HepG2 (cell line): ENCODE data around the gene PRRC2A. TPM values are rescaled to one million over a fixed set of nuclear protein-coding genes. Genes with fewer than 3 reads are reported as not detected.

Source experiments
- ATF1 ChIP-seq: IDR thresholded peaks from 2 replicates; pipeline ENCODE4 v1.6.1; 2016; ENCODE audit warnings: mild to moderate bottlenecking, control low read depth
- DDIT3 ChIP-seq: sonication (generic); formaldehyde crosslinking; IDR thresholded peaks from 2 replicates; pipeline ENCODE4 v1.4.0; 2020; ENCODE audit warnings: mild to moderate bottlenecking, missing genetic modification reagents
- FOXJ3 ChIP-seq: sonication (generic); formaldehyde crosslinking; IDR thresholded peaks from 2 replicates; pipeline ENCODE4 v1.4.0; 2020; ENCODE audit warnings: missing genetic modification reagents, mild to moderate bottlenecking, borderline replicate concordance
- HES4 ChIP-seq: sonication (generic); formaldehyde crosslinking; IDR thresholded peaks from 2 replicates; pipeline ENCODE4 v1.9.0; 2021; ENCODE audit warnings: mild to moderate bottlenecking, missing genetic modification reagents, borderline replicate concordance
- HINFP ChIP-seq: sonication (generic); formaldehyde crosslinking; IDR thresholded peaks from 2 replicates; pipeline ENCODE4 v1.4.0; 2020; ENCODE audit warnings: low read depth, mild to moderate bottlenecking, missing genetic modification reagents
- KAT2B ChIP-seq: fragments of 150-350 bp; IDR thresholded peaks from 2 replicates; pipeline ENCODE4 v1.6.1; 2014; ENCODE audit warnings: low read depth, low read length, borderline replicate concordance
- PITX1 ChIP-seq: sonication (generic); formaldehyde crosslinking; IDR thresholded peaks from 2 replicates; pipeline ENCODE4 v1.5.1; 2020; ENCODE audit warnings: mild to moderate bottlenecking, missing genetic modification reagents
- RBM22 ChIP-seq: fragments of 200-400 bp; formaldehyde crosslinking; optimal IDR thresholded peaks from 2 replicates; pipeline ENCODE3; 2017; ENCODE audit warnings: mild to moderate bottlenecking, low read length, moderate library complexity
- RNF2 ChIP-seq: fragments of 450-650 bp; conservative IDR thresholded peaks from 2 replicates; pipeline ENCODE4 v1.6.1; 2016; ENCODE audit warnings: low read depth
- SP5 ChIP-seq: IDR thresholded peaks from 2 replicates; pipeline ENCODE4 v1.6.1; 2016; ENCODE audit warnings: low read depth, borderline replicate concordance
- YEATS2 ChIP-seq: sonication (generic); formaldehyde crosslinking; IDR thresholded peaks from 2 replicates; pipeline ENCODE4 v1.4.0; 2020; ENCODE audit warnings: missing genetic modification reagents, borderline replicate concordance
- ZBTB14 ChIP-seq: sonication (generic); formaldehyde crosslinking; IDR thresholded peaks from 2 replicates; pipeline ENCODE4 v1.4.0; 2020; ENCODE audit warnings: missing genetic modification reagents
- ZNF101 ChIP-seq: sonication (generic); formaldehyde crosslinking; IDR thresholded peaks from 2 replicates; pipeline ENCODE4 v1.4.0; 2020; ENCODE audit warnings: mild to moderate bottlenecking, low read depth, missing genetic modification reagents, borderline replicate concordance
- ZNF224 ChIP-seq: sonication (generic); formaldehyde crosslinking; IDR thresholded peaks from 2 replicates; pipeline ENCODE4 v1.5.0; 2020; ENCODE audit warnings: mild to moderate bottlenecking, missing genetic modification reagents
- polyA plus RNA-seq, 8 experiments: library from polyadenylated mRNA; depleted of rRNA in 3 of 8; stranded (reverse) in 7 of 8; unstranded in 1 of 8; fragments of >200 nt; fragmentation: Illumina TruSeq in 4 of 8; extraction: Trizol in 4 of 8; gene quantifications; 2 replicates each; pipeline versions ENCODE4 v1.2.1 to v1.2.3, GENCODE V29; 2011 to 2016; ENCODE audit warnings: low read depth in 4 of 8, missing spikeins in 1 of 8, mixed read lengths in 1 of 8; ENCODE audit not compliant: insufficient read depth in 1 of 8
- total RNA-seq, 5 experiments: library from RNA; depleted of rRNA; stranded (reverse); fragments of >200 nt; fragmentation: Illumina TruSeq; extraction: Trizol; gene quantifications; 2 replicates each; pipeline ENCODE4 v1.2.3, GENCODE V29; 2016; ENCODE audit warnings: low read depth in 1 of 5
- TF ChIP-seq, protein P1 (sequence below), 2 experiments: fragments of 450-650 bp in 1 of 2; sonication (generic) in 1 of 2; formaldehyde crosslinking; IDR thresholded peaks; 2 replicates each; pipeline versions ENCODE4 v1.5.0 to v1.8.0; 2020 to 2022; ENCODE audit warnings: mild to moderate bottlenecking in 1 of 2, missing genetic modification reagents in 1 of 2
- TF ChIP-seq, protein P2 (sequence below): IDR thresholded peaks from 2 replicates; pipeline ENCODE4 v1.6.1; 2016
- TF ChIP-seq, protein P3 (sequence below): sonication (generic); formaldehyde crosslinking; IDR thresholded peaks from 2 replicates; pipeline ENCODE4 v1.8.1; 2022; ENCODE audit warnings: mild to moderate bottlenecking, missing genetic modification reagents
- TF ChIP-seq, protein P4 (sequence below): sonication (generic); formaldehyde crosslinking; IDR thresholded peaks from 2 replicates; pipeline ENCODE4 v1.4.0; 2020; ENCODE audit warnings: missing genetic modification reagents

Gene PRRC2A
- total and polyA plus RNA-seq, 2 of the 13 experiments (the other 11 are each of a cell fraction or from before 2014, with no cell fraction given), result 38.9 to 47.4 TPM

DNA sequence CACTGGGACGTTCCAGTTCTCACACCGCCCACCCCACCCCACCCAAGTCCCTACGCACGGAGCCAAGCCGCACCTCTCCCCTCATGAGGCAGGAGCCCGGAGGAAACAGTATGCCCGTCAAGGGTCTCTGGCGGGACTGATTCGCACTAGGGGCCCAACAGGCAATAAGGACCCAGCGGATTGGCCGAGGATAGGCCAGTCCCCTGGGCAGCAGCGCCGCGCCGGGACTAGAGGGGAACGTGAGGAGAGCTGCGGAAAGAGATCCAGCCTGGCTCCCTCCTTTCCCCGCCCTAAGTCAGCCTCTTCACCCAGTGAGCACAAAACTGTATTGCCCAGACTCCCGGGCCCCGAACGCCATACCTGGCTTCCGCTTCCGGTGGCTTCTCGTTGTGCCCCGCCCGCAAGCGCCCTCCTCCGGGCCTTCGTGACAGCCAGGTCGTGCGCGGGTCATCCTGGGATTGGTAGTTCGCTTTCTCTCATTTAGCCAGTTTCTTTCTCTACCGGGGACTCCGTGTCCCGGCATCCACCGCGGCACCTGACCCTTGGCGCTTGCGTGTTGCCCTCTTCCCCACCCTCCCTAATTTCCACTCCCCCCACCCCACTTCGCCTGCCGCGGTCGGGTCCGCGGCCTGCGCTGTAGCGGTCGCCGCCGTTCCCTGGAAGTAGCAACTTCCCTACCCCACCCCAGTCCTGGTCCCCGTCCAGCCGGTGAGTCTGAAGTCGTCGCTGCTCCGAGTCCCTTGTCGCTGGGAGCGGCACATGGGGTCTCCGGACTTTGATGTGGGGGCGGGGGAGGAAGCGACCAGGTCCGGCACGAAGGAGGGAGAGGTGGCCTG, 45.2 kb downstream of the PRRC2A start, which contains the start of gene CSNK2B (continued):
- no peak for TF ChIP-seq DDIT3 (CRISPR knock-in tag)
- no peak for TF ChIP-seq KAT2B
- peak; percentile 56; the same call in 1 of the 2 replicates for TF ChIP-seq YEATS2 (CRISPR knock-in tag)
- TF ChIP-seq, protein P1, sequence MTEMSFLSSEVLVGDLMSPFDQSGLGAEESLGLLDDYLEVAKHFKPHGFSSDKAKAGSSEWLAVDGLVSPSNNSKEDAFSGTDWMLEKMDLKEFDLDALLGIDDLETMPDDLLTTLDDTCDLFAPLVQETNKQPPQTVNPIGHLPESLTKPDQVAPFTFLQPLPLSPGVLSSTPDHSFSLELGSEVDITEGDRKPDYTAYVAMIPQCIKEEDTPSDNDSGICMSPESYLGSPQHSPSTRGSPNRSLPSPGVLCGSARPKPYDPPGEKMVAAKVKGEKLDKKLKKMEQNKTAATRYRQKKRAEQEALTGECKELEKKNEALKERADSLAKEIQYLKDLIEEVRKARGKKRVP (CRISPR knock-in tag; IDR thresholded peaks at IDR 0.05), result 0 out of 4 replicates have a peak, but pooled peaks of 1 of the 2 experiments have one; percentile 61
- TF ChIP-seq, protein P2, sequence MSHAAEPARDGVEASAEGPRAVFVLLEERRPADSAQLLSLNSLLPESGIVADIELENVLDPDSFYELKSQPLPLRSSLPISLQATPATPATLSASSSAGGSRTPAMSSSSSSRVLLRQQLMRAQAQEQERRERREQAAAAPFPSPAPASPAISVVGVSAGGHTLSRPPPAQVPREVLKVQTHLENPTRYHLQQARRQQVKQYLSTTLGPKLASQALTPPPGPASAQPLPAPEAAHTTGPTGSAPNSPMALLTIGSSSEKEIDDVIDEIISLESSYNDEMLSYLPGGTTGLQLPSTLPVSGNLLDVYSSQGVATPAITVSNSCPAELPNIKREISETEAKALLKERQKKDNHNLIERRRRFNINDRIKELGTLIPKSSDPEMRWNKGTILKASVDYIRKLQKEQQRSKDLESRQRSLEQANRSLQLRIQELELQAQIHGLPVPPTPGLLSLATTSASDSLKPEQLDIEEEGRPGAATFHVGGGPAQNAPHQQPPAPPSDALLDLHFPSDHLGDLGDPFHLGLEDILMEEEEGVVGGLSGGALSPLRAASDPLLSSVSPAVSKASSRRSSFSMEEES (CRISPR knock-in tag), result peak; percentile 22
- peak; percentile 68 for TF ChIP-seq SP5 (CRISPR knock-in tag)
- peak; percentile 66; the same call in 1 of the 2 replicates for TF ChIP-seq FOXJ3 (CRISPR knock-in tag)
- peak; percentile 90 for TF ChIP-seq HINFP (CRISPR knock-in tag)
- no peak; the same call in none of the 2 replicates for TF ChIP-seq ZBTB14
- no peak for TF ChIP-seq ZNF101 (CRISPR knock-in tag)
- TF ChIP-seq, protein P3, sequence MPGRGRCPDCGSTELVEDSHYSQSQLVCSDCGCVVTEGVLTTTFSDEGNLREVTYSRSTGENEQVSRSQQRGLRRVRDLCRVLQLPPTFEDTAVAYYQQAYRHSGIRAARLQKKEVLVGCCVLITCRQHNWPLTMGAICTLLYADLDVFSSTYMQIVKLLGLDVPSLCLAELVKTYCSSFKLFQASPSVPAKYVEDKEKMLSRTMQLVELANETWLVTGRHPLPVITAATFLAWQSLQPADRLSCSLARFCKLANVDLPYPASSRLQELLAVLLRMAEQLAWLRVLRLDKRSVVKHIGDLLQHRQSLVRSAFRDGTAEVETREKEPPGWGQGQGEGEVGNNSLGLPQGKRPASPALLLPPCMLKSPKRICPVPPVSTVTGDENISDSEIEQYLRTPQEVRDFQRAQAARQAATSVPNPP (CRISPR knock-in tag), result peak; percentile 73; the same call in 1 of the 2 replicates
- TF ChIP-seq, protein P4, sequence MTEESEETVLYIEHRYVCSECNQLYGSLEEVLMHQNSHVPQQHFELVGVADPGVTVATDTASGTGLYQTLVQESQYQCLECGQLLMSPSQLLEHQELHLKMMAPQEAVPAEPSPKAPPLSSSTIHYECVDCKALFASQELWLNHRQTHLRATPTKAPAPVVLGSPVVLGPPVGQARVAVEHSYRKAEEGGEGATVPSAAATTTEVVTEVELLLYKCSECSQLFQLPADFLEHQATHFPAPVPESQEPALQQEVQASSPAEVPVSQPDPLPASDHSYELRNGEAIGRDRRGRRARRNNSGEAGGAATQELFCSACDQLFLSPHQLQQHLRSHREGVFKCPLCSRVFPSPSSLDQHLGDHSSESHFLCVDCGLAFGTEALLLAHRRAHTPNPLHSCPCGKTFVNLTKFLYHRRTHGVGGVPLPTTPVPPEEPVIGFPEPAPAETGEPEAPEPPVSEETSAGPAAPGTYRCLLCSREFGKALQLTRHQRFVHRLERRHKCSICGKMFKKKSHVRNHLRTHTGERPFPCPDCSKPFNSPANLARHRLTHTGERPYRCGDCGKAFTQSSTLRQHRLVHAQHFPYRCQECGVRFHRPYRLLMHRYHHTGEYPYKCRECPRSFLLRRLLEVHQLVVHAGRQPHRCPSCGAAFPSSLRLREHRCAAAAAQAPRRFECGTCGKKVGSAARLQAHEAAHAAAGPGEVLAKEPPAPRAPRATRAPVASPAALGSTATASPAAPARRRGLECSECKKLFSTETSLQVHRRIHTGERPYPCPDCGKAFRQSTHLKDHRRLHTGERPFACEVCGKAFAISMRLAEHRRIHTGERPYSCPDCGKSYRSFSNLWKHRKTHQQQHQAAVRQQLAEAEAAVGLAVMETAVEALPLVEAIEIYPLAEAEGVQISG (CRISPR knock-in tag), result peak; percentile 90
- peak; percentile 79 for TF ChIP-seq ZNF224 (CRISPR knock-in tag)
- TF ChIP-seq RNF2, result no peak
- TF ChIP-seq PITX1, result peak; percentile 71; the same call in 1 of the 2 replicates
- peak; percentile 79; the same call in 1 of the 2 replicates for TF ChIP-seq ATF1 (CRISPR knock-in tag)
- no peak for TF ChIP-seq RBM22
- TF ChIP-seq HES4, result 0 out of 2 replicates have a peak, but pooled peaks have one; percentile 48
